Putamen (tissue), 1 donor: ENCODE measurements around the gene CCL20.
"Not testable (repeated sequence)": the region's sequence is repeated elsewhere in the genome, so short reads cannot be mapped to it uniquely, and the experiment has no call there.

ENCODE experiments used
- DNase-seq: peaks from one replicate; pipeline ENCODE4 v3.0.0-alpha.2; 2016; ENCODE audit warnings: low spot score

Gene CCL20, protein sequence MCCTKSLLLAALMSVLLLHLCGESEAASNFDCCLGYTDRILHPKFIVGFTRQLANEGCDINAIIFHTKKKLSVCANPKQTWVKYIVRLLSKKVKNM

DNA sequence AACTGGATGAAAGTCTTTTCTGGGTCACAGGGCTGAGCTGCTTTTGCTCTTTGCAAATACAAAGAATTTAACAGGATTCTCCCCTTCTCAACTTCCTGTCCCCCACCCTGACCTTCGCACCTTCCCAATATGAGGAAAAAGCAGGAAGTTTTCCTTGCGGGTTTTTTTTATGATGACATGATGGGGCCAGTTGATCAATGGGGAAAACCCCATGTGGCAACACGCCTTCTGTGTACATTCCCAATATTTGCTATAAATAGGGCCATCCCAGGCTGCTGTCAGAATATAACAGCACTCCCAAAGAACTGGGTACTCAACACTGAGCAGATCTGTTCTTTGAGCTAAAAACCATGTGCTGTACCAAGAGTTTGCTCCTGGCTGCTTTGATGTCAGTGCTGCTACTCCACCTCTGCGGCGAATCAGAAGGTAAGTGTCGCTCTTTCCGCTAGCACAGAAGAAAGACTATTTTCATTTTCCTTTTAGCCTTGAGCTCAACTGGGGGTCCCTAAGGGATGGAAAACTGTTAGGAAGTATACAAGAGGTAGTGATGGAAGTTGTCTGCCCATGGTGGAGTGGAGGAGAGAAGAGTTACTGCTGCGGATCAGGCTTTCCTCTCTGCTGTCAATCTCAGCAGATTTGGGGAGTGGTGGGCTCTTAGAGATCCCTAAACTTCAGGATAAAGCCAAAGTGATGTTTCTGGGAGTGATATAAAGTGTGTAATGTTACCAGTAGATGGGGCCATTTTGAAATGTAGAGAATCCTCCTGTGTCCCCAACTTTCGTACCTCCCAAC, at the start of gene CCL20:
CCL20 (plus strand) TSS at position 281 of the 792 bp plus-strand sequence; CDS start at position 351, 70 bp downstream.
- no peak for DNase-seq

- DNase-seq: no peak
Observed at GRCh38 chr2:227765788-227766372, 47.8 kb upstream of the CCL20 start.

DNA sequence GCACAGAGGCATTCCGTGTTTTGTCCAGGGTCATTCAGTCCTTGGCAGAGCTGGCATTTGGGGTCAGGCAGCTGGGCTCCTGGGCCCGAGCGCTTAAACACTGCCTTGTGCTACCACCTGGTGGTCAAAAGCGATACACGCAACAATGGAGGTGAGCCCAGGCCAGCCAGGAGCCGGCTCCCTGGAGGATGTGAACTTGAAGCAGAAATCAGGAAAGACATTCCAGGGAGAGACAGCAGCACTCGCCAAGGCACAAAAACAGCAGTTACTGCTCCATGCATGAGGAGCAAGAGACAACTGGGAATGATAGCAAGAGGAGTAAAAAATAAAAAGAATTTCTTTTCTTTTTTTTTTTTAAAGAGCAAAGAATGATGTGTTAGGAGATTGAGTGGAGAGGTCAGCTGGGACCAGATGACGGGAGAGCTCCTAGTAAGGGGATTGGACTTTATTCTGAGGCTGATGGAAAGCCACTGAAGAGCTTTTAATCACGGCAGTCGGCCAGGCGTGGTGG, 47.2 kb upstream of the CCL20 start:
- peak; percentile 69 for DNase-seq

DNA sequence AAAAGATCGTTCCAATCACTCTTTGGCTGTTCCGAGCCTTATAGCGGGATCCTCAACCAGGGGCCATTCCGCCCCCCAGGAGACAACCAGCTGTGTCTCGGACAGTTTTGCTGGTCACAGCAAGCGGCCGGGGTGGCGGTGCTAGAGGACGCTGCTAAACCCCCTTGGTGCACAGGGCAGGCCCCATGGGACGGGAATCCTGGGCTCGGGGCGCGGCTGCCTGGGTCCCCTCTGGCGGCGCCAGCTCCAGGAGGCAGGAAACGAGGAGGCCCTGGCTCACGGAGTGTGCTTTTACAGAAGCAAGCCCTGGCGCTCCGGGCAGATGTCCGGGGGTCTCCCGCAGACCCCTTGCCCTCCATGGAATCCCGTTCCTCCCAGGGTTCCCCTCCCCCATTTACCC, 45.8 kb upstream of the CCL20 start:
- no peak for DNase-seq

DNA sequence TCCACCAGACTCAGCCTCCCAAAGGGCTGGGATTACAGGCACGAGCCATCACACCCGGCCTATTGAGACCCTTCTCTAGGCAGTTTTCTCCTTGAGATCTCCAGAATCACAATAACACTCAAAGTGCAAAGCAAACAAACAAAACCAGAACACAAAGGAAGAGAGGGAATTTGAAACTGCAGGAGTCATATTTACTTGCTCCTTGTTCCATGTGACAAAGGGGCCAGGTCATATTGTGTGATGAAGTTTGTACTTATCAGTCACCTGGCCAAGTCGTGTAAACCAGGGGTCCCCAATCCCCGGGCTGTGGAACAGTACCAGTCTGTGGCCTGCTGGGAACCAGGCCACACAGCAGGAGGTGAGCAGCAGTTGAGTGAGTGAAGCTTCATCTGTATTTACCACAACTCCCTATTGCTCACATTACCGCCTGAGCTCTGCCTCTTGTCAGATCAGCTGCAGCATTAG, 41.4 kb upstream of the CCL20 start:
- DNase-seq: no peak

DNA sequence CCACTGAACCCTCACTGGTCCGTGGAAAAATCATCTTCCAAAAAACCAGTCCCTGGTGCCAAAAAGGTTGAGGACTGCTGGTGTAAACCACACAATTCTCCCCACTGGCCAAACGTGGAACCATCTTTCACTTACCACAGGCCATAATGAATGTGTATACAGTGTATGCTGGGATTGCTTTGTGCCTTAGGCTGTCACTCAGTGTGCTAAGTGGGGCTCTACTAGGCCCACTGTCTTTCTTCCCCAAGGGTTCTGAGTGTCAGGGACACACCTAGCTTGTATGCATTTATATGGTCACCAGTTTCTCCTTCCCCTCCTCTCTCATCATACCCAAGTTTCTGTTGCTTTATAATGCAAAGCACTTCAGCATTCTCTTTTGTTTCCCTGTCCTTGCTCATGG, 40.7 kb upstream of the CCL20 start:
- no peak for DNase-seq

- DNase-seq: no peak
Observed at GRCh38 chr2:227774011-227774624, 39.5 kb upstream of the CCL20 start.

DNA sequence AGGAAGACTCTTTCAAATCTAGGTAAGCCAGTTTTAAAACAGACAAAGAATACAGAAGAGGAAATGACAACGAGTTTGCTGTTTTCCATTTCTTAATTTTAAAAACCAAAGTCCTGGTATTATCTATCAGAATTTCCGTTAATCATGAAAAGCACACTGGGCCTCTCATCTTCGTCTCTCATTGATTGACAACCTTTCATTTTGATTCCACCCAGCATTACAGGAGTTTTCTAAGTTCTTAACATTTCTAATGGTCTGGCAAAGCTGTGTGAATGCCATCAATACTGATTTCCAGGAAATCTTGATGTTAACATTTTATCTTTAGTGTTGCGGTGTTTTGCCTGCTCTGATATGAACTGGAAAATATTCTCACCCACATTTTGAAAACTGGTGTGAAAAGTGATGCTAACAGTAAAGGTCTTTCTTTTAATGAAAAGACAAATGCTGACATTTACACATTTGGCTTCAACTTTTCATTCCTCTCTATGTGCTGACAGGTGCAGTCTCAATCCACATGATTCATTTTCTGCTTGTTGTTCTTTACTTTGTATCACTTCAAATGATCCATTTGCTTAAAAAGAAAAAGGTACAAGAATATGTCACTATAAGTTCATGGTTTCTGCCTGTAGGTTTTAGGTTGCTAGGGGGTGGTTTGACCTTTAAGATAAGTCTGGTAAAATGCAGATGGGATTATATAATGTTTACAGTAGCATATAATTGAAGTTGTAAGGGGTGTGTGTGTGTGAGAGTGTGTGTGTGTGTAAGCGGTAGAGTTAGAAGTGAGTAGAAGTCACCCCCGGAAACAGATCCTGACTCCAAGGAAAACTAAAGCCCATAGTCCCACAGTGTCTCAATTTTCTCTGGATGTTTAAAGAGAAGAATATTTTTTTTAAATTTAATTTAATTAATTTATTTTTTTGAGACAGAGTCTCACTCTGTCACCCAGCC, 38.5 kb upstream of the CCL20 start:
- DNase-seq: no peak

GRCh38 chr2:227780981-227781615, 32.5 kb upstream of the CCL20 start:
- DNase-seq: no peak

DNA sequence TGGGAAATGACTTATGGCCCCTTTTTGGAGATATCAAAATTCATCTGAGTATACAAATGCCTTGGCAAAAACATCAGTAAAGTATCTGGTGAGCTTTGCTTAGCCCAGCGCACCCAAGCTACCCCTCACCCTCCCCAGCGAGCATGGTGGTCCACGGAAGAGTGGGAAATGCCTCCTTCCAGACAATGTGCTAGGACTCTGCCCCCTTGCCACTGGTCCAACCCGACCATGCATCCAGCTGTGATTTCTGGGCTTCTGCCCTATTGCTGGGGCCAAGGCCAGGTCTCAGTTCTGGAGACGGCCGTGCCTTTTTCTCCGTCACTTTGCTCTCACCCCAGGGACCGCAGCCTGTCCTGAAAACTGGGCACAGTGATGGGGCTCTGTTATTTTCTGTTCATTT, 31.8 kb upstream of the CCL20 start:
- no peak for DNase-seq

GRCh38 chr2:227782804-227783203, 30.8 kb upstream of the CCL20 start:
- no peak for DNase-seq

DNA sequence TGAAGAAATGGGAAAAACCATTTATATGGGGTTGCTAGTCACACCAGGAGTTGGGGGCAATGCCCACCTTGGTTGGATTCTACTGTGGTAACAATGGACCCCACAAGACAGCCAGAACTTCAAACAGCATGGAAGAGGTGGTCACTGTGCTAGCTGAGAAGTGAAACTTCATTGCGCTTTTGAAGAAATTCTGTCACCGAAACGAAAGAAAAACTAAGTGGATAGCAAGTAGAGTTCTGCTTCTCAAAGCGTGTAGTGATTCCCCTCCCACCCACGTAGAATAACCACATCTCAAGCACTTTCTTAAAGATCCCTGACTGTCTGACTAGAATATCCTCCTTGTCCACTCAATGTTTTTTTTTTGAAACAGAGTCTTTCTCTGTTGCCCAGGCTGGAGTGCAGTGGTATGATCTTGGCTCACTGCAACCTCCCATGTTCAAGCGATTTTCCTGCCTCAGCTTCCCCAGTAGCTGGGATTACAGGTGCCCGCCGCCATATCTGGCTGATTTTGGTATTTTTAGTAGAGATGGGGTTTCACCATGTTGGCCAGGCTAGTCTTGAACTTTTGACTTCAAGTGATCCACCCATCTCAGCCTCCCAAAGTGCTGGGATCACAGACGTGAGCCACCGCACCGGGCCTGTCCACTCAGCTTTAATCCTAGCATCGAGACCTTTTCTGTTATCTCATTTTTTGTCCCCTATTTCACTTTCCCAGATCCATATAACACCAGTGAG, 30.1 kb upstream of the CCL20 start:
- no peak for DNase-seq

GRCh38 chr2:227785293-227785692, 28.3 kb upstream of the CCL20 start:
- no peak for DNase-seq

GRCh38 chr2:227788561-227789018, 25.1 kb upstream of the CCL20 start:
- DNase-seq: no peak

DNA sequence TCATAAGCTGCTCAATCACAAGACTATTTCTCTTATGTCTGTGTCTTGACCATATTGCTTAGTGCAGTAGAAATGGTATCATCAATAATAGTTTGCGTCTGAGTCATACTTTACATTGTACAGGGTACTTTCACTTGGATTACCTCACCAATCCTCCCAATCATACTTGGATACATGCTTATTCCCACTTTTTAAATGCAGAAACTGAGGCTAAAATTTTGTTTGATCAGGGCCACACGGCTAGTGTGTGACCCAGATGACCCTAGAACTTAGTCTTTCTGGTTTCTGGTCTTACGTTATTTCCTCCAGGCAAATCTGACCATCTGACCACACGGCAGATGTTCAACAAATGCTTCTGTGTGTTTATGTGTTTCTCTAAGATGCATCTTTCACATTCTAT, 23.8 kb upstream of the CCL20 start:
- no peak for DNase-seq

DNA sequence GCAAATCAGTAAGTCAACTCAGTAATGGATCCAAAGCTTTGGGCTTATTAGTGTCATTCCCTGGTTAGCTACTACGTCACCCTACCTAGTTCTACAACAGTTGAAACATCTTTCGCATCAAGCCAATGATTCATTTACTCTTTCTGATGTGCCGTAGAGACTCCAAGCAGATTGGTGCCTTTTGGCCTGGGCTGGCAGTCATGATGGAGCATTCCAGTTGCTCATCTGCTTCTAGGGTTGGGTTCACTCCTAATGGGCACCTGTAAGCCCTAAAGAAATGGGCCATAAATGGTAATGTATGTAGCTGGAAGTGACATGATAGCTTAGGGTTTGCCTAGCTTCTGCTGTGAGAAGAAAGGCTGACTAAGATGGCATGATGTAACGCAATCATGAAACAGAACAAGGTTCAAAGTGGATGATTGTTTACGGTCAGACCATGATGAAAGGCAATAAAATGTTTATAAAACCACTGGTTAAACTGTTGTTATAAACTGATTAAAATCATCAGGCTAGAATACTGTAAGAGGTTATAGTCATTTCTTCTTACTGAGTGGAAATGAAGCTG, 20.4 kb upstream of the CCL20 start:
- DNase-seq: no peak

DNA sequence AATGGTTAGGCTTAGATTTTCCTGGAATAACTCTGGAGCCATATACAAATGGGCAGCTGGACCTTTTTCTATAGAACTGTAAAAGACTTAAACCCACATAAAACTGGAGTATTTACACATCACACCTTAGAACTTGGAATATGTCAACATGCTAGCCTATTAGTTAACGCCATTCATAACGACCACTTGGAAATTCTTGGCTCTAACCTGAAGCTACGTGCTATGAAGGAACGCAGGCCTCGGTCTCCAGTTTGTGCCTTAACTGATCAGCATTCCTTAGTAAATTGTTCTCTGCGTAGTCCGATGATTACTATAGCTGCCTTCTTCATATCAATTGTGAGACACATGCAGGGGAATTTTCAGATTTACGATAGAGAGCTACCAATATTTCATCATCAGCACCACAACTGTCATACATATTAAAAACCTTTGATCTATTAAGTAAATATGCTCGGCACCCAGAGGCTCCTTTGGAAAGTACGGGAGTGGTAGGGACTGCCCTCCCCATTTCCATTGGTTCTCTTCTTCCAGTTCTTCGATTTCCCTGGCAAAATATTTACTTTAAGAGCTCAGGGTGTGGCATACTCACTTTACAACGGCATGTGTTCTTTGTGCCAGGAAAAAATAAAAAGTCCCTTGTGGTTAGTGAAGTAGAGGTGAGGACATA, 17.5 kb upstream of the CCL20 start:
- no peak for DNase-seq

DNA sequence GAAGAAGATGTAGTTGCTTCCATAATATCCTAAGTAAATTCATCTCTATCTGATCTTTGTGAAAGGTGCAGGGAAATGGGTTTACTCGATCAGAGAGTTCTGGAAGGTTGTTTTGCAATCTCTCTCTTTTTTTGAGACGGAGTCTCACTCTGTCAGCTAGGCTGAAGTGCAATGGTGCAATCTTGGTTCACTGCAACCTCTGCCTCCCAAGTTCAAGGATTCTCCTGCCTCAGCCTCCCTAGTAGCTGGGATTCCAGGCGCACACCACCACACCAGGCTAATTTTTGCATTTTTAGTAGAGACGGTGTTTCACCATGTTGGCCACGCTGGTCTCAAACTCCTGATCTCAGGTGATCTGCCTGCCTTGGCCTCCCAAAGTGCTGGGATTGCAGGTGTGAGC, 16.9 kb upstream of the CCL20 start:
- DNase-seq: not testable (repeated sequence)

GRCh38 chr2:227799202-227799601, 14.4 kb upstream of the CCL20 start:
- DNase-seq: no peak
